GM10266 (cell line): Measurements from ENCODE around the gene DBI.
A peak's percentile ranks its signal among the peaks of the same experiment; 100 is the strongest.
"Not testable (repeated sequence)": the region's sequence is repeated elsewhere in the genome, so short reads cannot be mapped to it uniquely, and the experiment has no call there.

Experiments used
- DNase-seq: peaks from one replicate; pipeline ENCODE4 v3.0.0; 2012; ENCODE audit errors: extremely low spot score
- TF ChIP-seq, protein P1 (sequence below): IDR thresholded peaks from 2 replicates; pipeline ENCODE4 v1.5.1; 2012; ENCODE audit warnings: mild to moderate bottlenecking, low read depth; ENCODE audit not compliant: control insufficient read depth, insufficient read depth; ENCODE audit errors: missing control alignments

Gene DBI

GRCh38 chr2:119387381-119388129 lies 20.8 kb downstream of the DBI start:
- TF ChIP-seq, protein P1, sequence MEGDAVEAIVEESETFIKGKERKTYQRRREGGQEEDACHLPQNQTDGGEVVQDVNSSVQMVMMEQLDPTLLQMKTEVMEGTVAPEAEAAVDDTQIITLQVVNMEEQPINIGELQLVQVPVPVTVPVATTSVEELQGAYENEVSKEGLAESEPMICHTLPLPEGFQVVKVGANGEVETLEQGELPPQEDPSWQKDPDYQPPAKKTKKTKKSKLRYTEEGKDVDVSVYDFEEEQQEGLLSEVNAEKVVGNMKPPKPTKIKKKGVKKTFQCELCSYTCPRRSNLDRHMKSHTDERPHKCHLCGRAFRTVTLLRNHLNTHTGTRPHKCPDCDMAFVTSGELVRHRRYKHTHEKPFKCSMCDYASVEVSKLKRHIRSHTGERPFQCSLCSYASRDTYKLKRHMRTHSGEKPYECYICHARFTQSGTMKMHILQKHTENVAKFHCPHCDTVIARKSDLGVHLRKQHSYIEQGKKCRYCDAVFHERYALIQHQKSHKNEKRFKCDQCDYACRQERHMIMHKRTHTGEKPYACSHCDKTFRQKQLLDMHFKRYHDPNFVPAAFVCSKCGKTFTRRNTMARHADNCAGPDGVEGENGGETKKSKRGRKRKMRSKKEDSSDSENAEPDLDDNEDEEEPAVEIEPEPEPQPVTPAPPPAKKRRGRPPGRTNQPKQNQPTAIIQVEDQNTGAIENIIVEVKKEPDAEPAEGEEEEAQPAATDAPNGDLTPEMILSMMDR = peak; percentile 13
- peak; percentile 80 for DNase-seq

DNA sequence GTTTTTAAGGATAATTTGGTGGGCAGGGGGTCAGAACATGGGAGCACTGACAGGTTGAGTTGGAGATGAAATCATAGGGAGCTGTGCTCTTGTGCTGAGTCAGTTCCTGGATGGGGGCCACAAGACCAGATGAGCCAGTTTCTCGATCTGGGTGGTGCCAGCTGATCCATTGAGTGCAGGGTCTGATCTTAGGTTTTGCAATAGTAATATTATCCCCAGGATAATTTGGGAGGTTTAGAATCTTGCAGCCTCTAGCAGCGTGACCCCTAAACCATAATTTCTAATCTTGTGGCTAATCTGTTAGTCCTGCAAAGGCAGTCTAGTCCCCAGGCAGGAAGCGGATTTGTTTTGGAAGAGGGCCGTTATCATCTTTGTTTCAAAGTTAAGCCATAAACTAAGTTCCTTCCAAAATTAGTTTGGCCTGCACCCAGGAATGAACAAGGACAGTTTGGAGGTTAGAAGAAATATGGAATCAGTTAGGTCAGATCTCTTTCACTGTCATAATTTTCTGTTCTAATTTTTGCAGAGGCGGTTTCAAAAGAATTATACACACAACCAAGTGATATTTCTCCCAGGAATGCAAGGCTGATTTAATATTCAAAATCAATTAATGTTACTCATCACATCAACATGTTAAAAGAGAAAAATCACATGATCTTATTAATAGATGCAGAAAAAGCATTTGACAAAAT lies 23.0 kb downstream of the DBI start:
- TF ChIP-seq, protein P1 = no peak
- no peak for DNase-seq

- TF ChIP-seq, protein P1 = no peak
- no peak for DNase-seq
Measured at GRCh38 chr2:119393971-119394748, 27.4 kb downstream of the DBI start.

- TF ChIP-seq, protein P1 = no peak
- no peak for DNase-seq
Measured at GRCh38 chr2:119397196-119397595, 30.4 kb downstream of the DBI start.

- DNase-seq = no peak
- TF ChIP-seq, protein P1 = no peak
Measured at GRCh38 chr2:119402106-119402505, 35.3 kb downstream of the DBI start.

- no peak for DNase-seq
Measured at GRCh38 chr2:119402645-119403560, 36.1 kb downstream of the DBI start.

DNA sequence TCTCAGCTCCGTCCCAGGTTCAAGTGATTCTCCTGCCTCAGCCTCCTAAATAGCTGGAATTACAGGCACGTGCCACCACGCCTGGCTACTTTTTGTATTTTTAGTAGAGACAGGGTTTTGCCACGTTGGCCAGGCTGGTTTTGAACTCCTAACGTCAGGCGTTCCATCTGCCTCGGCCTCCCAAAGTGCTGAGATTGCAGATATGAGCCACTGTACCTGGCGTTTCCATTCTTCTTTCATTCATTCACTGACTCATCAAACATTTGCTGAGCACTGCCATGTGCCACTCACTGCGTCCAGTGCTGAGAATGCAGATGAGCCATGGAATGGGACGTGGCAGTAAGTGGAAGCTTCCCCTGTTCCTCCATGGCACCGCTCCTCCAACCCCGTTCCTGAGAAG lies 36.8 kb downstream of the DBI start:
- DNase-seq = not testable (repeated sequence)

More at GRCh38 chr2:119402645-119403560, 36.1 kb downstream of the DBI start:
- TF ChIP-seq, protein P1 = no peak
